ENCODE data around the gene MAP2K6. TPM values are rescaled to one million over a fixed set of nuclear protein-coding genes. Genes with fewer than 3 reads are reported as not detected.

MAP2K6 gene
- total RNA-seq, 2 experiments from 2014 or later: 14.0 to 14.6 TPM

DNA sequence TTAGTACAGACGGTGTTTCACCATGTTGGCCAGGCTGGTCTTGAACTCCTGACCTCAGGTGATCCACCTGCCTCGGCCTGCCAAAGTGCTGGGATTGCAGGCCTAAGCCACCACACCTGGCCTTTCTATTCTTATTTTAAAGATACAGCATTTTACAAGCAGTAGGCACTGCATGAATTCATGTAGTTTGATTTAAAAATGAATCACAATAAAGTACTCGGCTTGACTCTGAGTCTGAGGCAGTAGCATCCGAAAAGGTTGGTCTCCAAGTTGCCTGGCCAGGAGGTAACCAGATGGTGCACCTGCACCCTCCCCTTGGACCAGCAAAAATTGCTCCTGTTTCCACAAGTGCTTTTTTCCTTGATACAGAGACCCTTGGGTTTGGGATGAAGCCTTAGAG lies 35.6 kb downstream of the MAP2K6 start:
- Histone ChIP-seq H3K27me3 (ENCODE audit: control insufficient read depth in 1 of 2, insufficient read depth in 2 of 2, low read length in 2 of 2) (no peaks in the 10 kb centered on the region), H3K9me3 (ENCODE audit: control insufficient read depth in 1 of 2, insufficient read depth in 1 of 2, low read length in 2 of 2) (no peaks in the 10 kb centered on the region), H3K27ac (ENCODE audit: low read depth in 1 of 2, low read length in 2 of 2) (no peak overlapping the region), H3K4me3 (ENCODE audit: low read length) (no peak overlapping the region), H3K4me1 (ENCODE audit: insufficient read depth, low read length) (peaks cover 4% of the 10 kb centered on the region), H3K36me3 (ENCODE audit: insufficient read depth, low read length) (no peaks in the 10 kb centered on the region)
- Mint-ChIP-seq H3K36me3 (ENCODE audit: low read depth) (peaks cover 31% of the 10 kb centered on the region), H3K4me1 (ENCODE audit: low read depth) (peaks cover 41% of the 10 kb centered on the region), H3K27me3 (no peaks in the 10 kb centered on the region), H3K4me3 (no peak overlapping the region), H3K9me3 (no peaks in the 10 kb centered on the region), H3K27ac (no peak overlapping the region)
- CTCF ChIA-PET: no interaction called here
- POLR2A ChIA-PET: no interaction called here
- ATAC-seq (ENCODE audit: poor library complexity) (no peak), DNase-seq (no peak)
- intact Hi-C loops (cut with DNase I, micrococcal nuclease): no loop called here
- TF ChIP-seq, protein P1, sequence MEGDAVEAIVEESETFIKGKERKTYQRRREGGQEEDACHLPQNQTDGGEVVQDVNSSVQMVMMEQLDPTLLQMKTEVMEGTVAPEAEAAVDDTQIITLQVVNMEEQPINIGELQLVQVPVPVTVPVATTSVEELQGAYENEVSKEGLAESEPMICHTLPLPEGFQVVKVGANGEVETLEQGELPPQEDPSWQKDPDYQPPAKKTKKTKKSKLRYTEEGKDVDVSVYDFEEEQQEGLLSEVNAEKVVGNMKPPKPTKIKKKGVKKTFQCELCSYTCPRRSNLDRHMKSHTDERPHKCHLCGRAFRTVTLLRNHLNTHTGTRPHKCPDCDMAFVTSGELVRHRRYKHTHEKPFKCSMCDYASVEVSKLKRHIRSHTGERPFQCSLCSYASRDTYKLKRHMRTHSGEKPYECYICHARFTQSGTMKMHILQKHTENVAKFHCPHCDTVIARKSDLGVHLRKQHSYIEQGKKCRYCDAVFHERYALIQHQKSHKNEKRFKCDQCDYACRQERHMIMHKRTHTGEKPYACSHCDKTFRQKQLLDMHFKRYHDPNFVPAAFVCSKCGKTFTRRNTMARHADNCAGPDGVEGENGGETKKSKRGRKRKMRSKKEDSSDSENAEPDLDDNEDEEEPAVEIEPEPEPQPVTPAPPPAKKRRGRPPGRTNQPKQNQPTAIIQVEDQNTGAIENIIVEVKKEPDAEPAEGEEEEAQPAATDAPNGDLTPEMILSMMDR (IDR thresholded peaks at IDR 0.05): no peak

DNA sequence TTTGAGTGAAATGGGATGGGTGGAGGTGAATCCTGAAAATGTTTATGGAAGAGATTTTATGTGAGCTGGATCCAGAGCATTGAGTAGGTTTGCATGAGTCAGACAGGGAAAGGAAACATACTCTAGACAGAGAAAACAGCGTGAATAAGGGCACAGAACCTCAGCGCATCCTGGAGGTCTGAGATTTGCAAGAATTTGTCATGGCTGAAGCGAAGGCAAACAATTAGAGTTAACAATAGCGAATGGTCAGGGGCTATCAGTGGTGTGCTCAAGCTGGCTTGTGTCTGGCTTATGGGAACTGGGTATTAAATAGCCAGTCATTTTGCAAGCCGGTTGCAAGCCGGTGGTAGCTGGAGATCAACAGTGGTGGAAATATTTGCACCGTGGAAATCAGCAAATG lies 36.4 kb downstream of the MAP2K6 start:
- Histone ChIP-seq H3K4me1 (ENCODE audit: insufficient read depth, low read length) (peaks cover 4% of the 10 kb centered on the region), H3K27me3 (ENCODE audit: control insufficient read depth in 1 of 2, insufficient read depth in 2 of 2, low read length in 2 of 2) (no peaks in the 10 kb centered on the region), H3K4me3 (ENCODE audit: low read length) (no peak overlapping the region), H3K36me3 (ENCODE audit: insufficient read depth, low read length) (no peaks in the 10 kb centered on the region), H3K27ac (ENCODE audit: low read depth in 1 of 2, low read length in 2 of 2) (no peak overlapping the region), H3K9me3 (ENCODE audit: control insufficient read depth in 1 of 2, insufficient read depth in 1 of 2, low read length in 2 of 2) (no peaks in the 10 kb centered on the region)
- Mint-ChIP-seq H3K27ac (no peak overlapping the region), H3K4me3 (no peak overlapping the region), H3K27me3 (no peaks in the 10 kb centered on the region), H3K9me3 (no peaks in the 10 kb centered on the region), H3K4me1 (ENCODE audit: low read depth) (peaks cover 41% of the 10 kb centered on the region), H3K36me3 (ENCODE audit: low read depth) (peaks cover 35% of the 10 kb centered on the region)
- POLR2A ChIA-PET: no interaction called here
- ATAC-seq (ENCODE audit: poor library complexity) (no peak), DNase-seq (no peak)
- CTCF ChIA-PET: no interaction called here
- intact Hi-C loops (cut with DNase I, micrococcal nuclease): no loop called here
- TF ChIP-seq, protein P1 (IDR thresholded peaks at IDR 0.05): no peak

DNA sequence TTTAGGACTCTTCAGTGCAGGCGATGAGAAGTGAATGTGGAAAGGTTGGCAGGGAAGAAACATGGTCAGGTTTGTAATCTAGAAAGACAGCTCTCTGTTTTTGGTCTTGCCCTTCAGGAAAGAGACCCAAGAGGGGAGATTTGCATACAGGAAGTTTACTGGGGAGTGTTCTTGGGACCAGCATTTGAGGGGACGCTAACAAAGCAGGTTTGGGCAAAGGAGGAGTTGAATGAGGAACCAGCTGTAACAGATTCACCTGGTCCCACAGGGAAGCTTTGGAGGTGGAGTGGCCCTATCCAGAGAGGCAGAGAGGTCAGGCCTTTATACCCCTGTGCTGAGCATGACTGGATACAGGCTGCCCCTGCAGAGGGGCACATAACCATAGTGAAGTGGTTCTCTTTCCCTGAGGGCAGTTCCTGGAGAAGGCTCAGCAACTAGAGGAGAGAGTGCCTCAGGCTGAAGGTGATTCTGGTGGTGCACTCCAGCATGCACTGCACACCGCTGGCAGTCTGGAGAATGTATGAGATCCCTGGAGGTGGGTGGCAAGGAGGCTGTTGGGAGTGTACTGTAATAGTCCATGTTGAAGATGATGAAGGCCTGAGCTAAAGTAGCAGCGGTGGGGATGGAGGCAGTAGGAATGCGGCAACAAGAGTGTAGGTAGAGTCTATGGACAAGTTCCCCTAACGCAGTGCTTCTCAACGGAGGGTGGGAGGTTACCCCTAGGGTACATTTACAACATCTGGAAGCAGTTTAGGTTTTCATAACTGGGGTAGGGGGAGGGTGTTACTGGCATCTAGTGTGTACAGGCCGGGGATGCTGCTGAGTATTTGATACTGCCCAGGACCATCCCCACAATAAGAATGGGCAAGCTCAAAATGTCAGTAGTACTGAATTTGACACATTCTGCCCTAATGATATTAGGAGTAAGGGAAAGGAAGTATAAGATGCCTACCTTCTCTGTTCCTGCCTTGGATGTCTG lies 37.2 kb downstream of the MAP2K6 start:
- H3K4me1 ChIP-seq (ENCODE audit: insufficient read depth, low read length): peaks cover 4% of the 10 kb centered on the region
- H3K36me3 ChIP-seq (ENCODE audit: insufficient read depth, low read length): no peaks in the 10 kb centered on the region
- H3K4me1 Mint-ChIP-seq (ENCODE audit: low read depth): peaks cover 43% of the 10 kb centered on the region
- ChIA-PET CTCF (no interaction called here), POLR2A (no interaction called here)
- H3K4me3 ChIP-seq (ENCODE audit: low read length): no peak overlapping the region
- no peak for ATAC-seq (ENCODE audit: poor library complexity)
- H3K27ac Mint-ChIP-seq: no peak overlapping the region
- intact Hi-C loops (cut with DNase I, micrococcal nuclease): no loop called here
- no peaks in the 10 kb centered on the region for H3K27me3 Mint-ChIP-seq
- H3K27me3 ChIP-seq (ENCODE audit: control insufficient read depth in 1 of 2, insufficient read depth in 2 of 2, low read length in 2 of 2): no peaks in the 10 kb centered on the region
- H3K9me3 ChIP-seq (ENCODE audit: control insufficient read depth in 1 of 2, insufficient read depth in 1 of 2, low read length in 2 of 2): no peaks in the 10 kb centered on the region
- no peak for DNase-seq
- H3K4me3 Mint-ChIP-seq: no peak overlapping the region
- no peaks in the 10 kb centered on the region for H3K9me3 Mint-ChIP-seq
- H3K27ac ChIP-seq (ENCODE audit: low read depth in 1 of 2, low read length in 2 of 2): no peak overlapping the region
- peaks cover 33% of the 10 kb centered on the region for H3K36me3 Mint-ChIP-seq (ENCODE audit: low read depth)
- TF ChIP-seq, protein P1 (IDR thresholded peaks at IDR 0.05): no peak

Measured in CD4-positive, alpha-beta T cell (primary cell).